Raji (cell line): ENCODE data around the gene NRDC.

ENCODE experiments used
- POLR2A ChIP-seq: IDR thresholded peaks from 2 replicates; pipeline ENCODE4 v1.6.1; 2011; ENCODE audit warnings: low read depth, low read length, control low read depth; ENCODE audit not compliant: insufficient read depth

Gene NRDC

GRCh38 chr1:51814513-51814912, 64.0 kb downstream of the NRDC start:
- TF ChIP-seq POLR2A = no peak

GRCh38 chr1:51799372-51799771, 79.2 kb downstream of the NRDC start:
- no peak for TF ChIP-seq POLR2A

- no peak for TF ChIP-seq POLR2A
Measured at GRCh38 chr1:51794868-51795267, 83.7 kb downstream of the NRDC start.

GRCh38 chr1:51794260-51794659, 84.3 kb downstream of the NRDC start:
- no peak for TF ChIP-seq POLR2A

GRCh38 chr1:51792864-51793263, 85.7 kb downstream of the NRDC start:
- TF ChIP-seq POLR2A = no peak

GRCh38 chr1:51791888-51792287, 86.6 kb downstream of the NRDC start:
- TF ChIP-seq POLR2A = no peak

GRCh38 chr1:51790385-51790784, 88.1 kb downstream of the NRDC start:
- no peak for TF ChIP-seq POLR2A

- no peak for TF ChIP-seq POLR2A
Measured at GRCh38 chr1:51789342-51789741, 89.2 kb downstream of the NRDC start.

GRCh38 chr1:51788938-51789337, 89.6 kb downstream of the NRDC start:
- no peak for TF ChIP-seq POLR2A

- TF ChIP-seq POLR2A = no peak
Measured at GRCh38 chr1:51784997-51785421, 93.5 kb downstream of the NRDC start.

GRCh38 chr1:51780927-51781326, 97.6 kb downstream of the NRDC start:
- TF ChIP-seq POLR2A = no peak

- TF ChIP-seq POLR2A = no peak
Measured at GRCh38 chr1:51776408-51776807, 102.1 kb downstream of the NRDC start.

- no peak for TF ChIP-seq POLR2A
Measured at GRCh38 chr1:51768971-51769588, 109.4 kb downstream of the NRDC start.

- no peak for TF ChIP-seq POLR2A
Measured at GRCh38 chr1:51761351-51761750, 117.2 kb downstream of the NRDC start.

- no peak for TF ChIP-seq POLR2A
Measured at GRCh38 chr1:51760872-51761271, 117.7 kb downstream of the NRDC start.

- no peak for TF ChIP-seq POLR2A
Measured at GRCh38 chr1:51758310-51758709, 120.2 kb downstream of the NRDC start.

GRCh38 chr1:51756290-51756689, 122.2 kb downstream of the NRDC start:
- no peak for TF ChIP-seq POLR2A
